NCI-H1417 (cell line): Measurements from ENCODE around the gene SNRNP200.
"Not testable (repeated sequence)": the region's sequence is repeated elsewhere in the genome, so short reads cannot be mapped to it uniquely, and the experiment has no call there.

Source experiments
- DNase-seq, 3 experiments: peaks; one replicate each; lab custom pipeline; 2025; lab: John Stamatoyannopoulos, UW

SNRNP200 gene

GRCh38 chr2:96274355-96275056, 30.8 kb downstream of the SNRNP200 start:
- no peak for DNase-seq

- no peak for DNase-seq
Observed at GRCh38 chr2:96273763-96274162, 31.6 kb downstream of the SNRNP200 start.

- DNase-seq = no peak
Observed at GRCh38 chr2:96271995-96272394, 33.4 kb downstream of the SNRNP200 start.

- DNase-seq = peak in 1 of 3 experiments; percentile 38
Observed at GRCh38 chr2:96267159-96267971, 38.0 kb downstream of the SNRNP200 start.

GRCh38 chr2:96265840-96266679, 39.3 kb downstream of the SNRNP200 start, which contains the start of the genes CIAO1 and TMEM127:
Gene CIAO1 (plus strand): TSS chr2:96266225. CDS start chr2:96266351, 126 bp downstream.
Gene TMEM127 (minus strand): TSS chr2:96265997. CDS start chr2:96265381, 616 bp downstream.
- peak; percentile 94 to 98 (median 98) for DNase-seq

GRCh38 chr2:96265349-96265839, 40.0 kb downstream of the SNRNP200 start:
- DNase-seq = peak in 1 of 3 experiments; percentile 43

DNA sequence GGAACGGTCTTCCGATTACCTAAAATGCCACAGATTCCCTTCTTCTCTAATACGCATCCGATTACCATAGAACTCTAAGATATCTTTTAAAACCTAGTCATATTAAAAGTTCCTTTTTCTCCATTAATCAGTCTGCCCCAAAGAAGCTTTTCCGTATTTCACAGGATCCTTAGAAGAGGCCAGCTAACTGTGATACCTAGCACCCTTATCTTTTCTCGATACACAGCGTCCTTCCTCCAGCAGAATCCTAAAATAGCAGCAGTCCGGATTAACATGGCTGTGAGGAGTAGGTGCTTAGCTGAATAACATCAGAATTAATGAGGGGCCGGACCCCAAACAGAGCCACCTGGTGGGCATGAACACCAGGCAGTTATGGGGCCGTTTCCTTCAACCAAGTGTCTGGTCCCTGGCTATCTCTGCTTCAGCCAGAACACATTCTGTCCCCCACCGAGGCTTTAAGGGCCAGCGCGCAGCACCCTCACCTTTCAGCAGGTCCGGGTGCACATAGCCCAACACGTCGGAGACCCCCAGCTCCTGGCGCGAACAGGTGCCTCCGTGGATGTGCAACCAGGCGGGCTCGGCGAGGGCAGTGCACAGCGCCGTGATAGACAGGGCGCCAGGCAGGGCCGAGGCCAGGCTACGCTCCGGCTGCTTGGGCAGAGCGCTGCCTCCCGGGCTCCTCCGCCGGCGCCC, 40.5 kb downstream of the SNRNP200 start:
- DNase-seq = peak in 2 of 3 experiments; percentile 43 to 44

DNA sequence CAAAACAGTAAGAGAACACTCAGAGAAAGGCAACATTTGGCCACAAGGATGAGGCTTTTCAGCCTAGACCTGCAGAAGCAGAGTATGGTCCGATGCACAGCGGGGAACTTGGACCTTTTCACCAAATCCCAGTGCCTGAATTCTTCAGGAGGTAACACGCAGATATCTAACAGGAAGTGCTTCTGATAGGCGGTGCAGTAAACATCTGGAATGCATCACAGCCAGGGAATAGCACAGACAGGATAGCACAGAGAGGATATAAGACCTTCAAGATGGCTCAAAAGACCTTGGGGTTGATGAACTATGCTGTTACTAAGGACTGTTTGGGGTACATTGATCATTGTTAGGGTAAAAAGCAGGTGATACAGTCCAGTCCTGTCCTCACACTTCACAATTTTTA, 41.3 kb downstream of the SNRNP200 start:
- no peak for DNase-seq

DNA sequence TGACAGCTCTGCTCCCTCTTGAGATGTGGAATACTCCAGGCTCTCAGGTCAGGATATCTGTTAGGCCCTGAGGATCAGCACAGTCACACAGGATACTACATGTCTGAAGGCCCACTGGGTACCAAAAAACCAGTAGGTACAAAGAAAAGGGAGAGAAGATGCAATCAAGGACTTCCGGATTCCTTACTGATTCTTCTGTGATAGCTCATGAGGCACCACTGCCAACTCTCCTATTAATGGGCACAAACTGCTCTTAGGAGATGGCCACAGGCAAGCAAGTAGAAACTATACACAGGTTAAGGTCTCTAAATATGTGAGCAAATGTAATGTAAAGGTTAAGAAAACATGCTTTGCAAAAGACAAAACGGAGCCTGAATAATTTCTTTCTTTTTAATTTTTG, 43.0 kb downstream of the SNRNP200 start:
- no peak for DNase-seq

DNA sequence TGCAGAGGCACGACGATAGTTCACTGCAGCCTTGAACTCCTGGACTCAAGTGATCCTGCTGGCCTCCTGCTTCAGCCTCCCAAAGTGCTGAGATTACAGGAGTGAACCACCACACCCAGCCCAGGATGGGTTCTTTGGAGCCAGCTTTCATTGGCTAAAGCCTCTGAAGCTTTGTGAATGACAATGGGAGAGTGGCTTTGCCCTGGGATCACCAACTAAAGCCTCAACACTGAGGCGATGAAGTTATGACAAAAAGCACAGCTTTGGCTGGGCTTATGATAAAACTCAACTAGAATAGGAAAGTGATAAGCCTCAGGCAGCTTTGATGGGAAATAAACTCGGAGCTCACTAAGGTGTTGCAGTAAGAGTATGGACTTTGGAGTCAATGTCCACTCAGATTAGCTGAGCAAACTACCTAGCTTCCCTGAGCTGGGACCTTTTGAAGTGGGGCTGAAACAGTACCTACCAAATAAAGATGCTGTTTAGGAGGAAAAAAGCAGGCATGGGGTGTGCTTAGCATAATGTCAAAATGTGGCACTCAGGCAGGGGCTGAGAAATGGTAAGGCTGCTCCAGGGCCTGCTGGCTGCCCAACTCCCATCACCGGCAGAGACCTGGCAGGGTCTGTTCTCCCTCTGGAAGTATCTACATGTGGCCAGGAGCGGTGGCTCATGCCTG, 43.9 kb downstream of the SNRNP200 start:
- DNase-seq = no peak

DNA sequence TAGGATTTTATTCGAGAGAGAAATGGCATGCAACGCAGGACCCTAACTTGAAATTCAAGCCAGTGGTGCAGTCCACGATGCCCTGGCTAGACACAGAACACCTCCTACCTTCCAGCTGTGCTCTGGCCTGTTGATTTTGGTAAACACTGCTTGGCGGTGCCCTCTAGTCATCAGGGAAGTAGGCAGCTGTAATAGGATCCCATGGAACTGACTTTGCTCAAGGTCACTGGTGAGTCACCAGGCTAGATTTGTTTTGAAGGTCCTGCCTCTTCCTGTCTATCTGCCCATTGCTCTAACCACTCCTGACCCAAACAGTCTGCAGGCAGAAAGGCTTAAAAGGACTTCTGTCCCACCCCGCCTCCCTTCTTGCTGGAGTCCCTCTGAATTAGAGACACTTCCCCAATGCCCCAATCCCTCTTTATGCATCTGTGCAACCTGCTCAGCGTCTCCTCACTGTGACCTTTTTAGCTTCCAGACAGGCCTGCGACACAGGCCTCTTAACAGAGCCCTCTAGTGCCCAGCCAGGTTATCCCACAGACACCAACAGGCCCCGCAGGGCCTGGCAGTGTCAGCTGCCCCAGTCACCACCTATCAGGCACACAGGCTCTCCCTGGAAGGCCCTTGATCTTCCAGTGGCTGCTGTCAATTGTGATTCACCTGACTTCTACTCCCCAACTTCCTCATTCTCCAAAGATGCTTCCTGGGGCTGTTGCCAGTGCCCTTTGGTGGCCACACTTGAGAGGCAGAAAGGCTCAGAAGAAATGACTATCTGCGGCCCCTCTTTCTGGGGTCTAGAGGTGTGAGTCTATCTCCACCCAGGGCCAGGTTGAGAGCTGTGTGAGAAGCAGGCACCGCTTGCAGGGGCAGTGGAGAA, 44.7 kb downstream of the SNRNP200 start:
- DNase-seq = peak in 1 of 3 experiments; percentile 41

- DNase-seq = peak in 1 of 3 experiments; percentile 21
Observed at GRCh38 chr2:96259497-96259921, 45.8 kb downstream of the SNRNP200 start.

GRCh38 chr2:96258166-96259022, 47.0 kb downstream of the SNRNP200 start:
- DNase-seq = no peak

DNA sequence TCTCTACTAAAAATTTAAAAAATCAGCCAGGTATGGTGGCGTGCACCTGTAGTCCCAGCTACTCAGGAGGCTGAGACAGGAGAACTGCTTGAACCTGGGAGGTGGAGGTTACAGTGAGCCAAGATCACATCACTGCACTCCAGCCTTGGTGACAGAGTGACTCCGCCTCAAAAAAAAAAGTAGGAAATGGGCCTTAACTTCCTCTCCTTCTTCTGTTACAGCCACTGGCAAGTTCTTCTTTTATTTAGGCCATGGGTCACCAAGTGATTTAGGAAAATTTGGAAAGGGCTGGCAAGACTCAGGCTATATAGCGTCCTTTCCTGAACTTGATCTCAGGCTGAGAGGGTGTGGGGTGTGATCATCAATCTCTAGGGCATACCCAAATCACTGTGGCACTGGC, 47.6 kb downstream of the SNRNP200 start:
- DNase-seq = not testable (repeated sequence)

DNA sequence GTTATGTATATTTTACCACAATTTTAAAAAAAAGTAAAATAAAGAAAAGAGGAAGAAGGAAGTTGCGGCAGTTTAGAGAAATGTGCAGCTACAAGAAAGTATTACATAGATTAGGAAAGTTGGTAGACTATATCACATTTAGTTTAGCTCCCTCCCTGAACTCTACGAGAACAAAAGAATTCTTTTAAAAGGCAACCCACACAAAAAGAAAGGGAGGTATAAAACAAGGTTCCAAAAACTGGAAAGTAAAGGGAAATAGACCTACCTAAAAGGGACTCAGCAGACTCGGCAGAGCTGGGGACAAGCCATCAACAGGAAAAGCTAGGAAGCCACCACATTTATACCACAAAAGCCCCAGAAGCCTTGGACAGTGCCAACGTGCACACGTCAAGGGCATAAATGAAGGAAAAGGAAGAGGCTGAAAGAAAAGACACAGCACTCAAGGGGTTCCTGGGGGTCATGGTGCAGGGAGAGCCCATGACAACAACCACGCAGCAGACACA, 48.7 kb downstream of the SNRNP200 start:
- no peak for DNase-seq

- no peak for DNase-seq
Observed at GRCh38 chr2:96254571-96254970, 50.8 kb downstream of the SNRNP200 start.

GRCh38 chr2:96253006-96253405, 52.3 kb downstream of the SNRNP200 start:
- DNase-seq = no peak

- DNase-seq = no peak
Observed at GRCh38 chr2:96252526-96252925, 52.8 kb downstream of the SNRNP200 start.
